SK-N-SH (cell line): ENCODE data around the gene SCYGR5. TPM values are rescaled to one million over a fixed set of nuclear protein-coding genes. Genes with fewer than 3 reads are reported as not detected.

Experiments used
- CTCF ChIA-PET: fragments of 300-600, 350-600 bp; formaldehyde crosslinking; extraction: SDS; loops from one replicate; lab custom pipeline; 2021; lab: Yijun Ruan, JAX
- POLR2A ChIA-PET: fragments of 350-600 bp; sonication (Branson Sonifier 250); formaldehyde crosslinking; extraction: SDS; loops from one replicate; lab custom pipeline; 2020; ENCODE audit warnings: antibody characterized with exemption, inconsistent platforms; lab: Yijun Ruan, JAX
- DNase-seq: peaks from one replicate; pipeline ENCODE4 v3.0.0; 2012
- H2AFZ ChIP-seq: fragments of 200-600 bp; sonication (generic); 2 replicates; pipeline ENCODE4 v1.8.1; 2016; ENCODE audit warnings: antibody characterized with exemption, mild to moderate bottlenecking, low read depth
- H3F3A ChIP-seq: fragments of 200-600 bp; sonication (generic); replicated peaks from 2 replicates; pipeline ENCODE3; 2016; ENCODE audit warnings: antibody characterized with exemption, mild to moderate bottlenecking; ENCODE audit not compliant: insufficient read depth
- H3K27ac ChIP-seq, 2 experiments: fragments of 200-500 bp in 1 of 2; fragments of 200-600 bp in 1 of 2; sonication (Bioruptor generic) in 1 of 2; sonication (generic), shearing (Covaris generic) in 1 of 2; 2 replicates each; pipeline versions ENCODE4 v1.5.1 to v1.6.1; 2014 to 2016; ENCODE audit warnings: low read depth in 2 of 2, inconsistent platforms in 1 of 2, low read length in 1 of 2, mild to moderate bottlenecking in 1 of 2, mixed read lengths in 1 of 2
- H3K27me3 ChIP-seq: fragments of 200-600 bp; sonication (generic), shearing (Covaris generic); 2 replicates; pipeline ENCODE4 v1.6.1; 2016; ENCODE audit warnings: mixed run types; ENCODE audit not compliant: insufficient read depth
- H3K36me3 ChIP-seq, 2 experiments: fragments of 200-500 bp in 1 of 2; fragments of 200-600 bp in 1 of 2; sonication (Bioruptor generic) in 1 of 2; sonication (generic) in 1 of 2; replicated peaks in 1 of 2; 2 replicates each; pipeline versions ENCODE3 to v1.5.1; 2014 to 2016; ENCODE audit warnings: low read length in 1 of 2, mild to moderate bottlenecking in 1 of 2; ENCODE audit not compliant: insufficient read depth in 2 of 2, control insufficient read depth in 1 of 2
- H3K4me1 ChIP-seq, 2 experiments: fragments of 200-500 bp in 1 of 2; fragments of 200-600 bp in 1 of 2; sonication (Bioruptor generic) in 1 of 2; sonication (generic), shearing (Covaris generic) in 1 of 2; 2 replicates each; pipeline versions ENCODE4 v1.5.1 to v1.6.1; 2014 to 2016; ENCODE audit warnings: low read depth in 1 of 2, low read length in 1 of 2, mixed run types in 1 of 2; ENCODE audit not compliant: insufficient read depth in 2 of 2, control insufficient read depth in 1 of 2
- H3K4me2 ChIP-seq: fragments of 200-600 bp; sonication (generic), shearing (Covaris generic); 2 replicates; pipeline ENCODE4 v1.6.1; 2017; ENCODE audit warnings: mixed run types
- H3K4me3 ChIP-seq, 2 experiments: fragments of 200-500 bp in 1 of 2; fragments of 200-600 bp in 1 of 2; sonication (Bioruptor generic) in 1 of 2; sonication (generic), shearing (Covaris generic) in 1 of 2; 2 replicates each; pipeline versions ENCODE4 v1.5.1 to v1.8.1; 2014 to 2016; ENCODE audit warnings: low read depth in 2 of 2, inconsistent platforms in 1 of 2, low read length in 1 of 2, mild to moderate bottlenecking in 1 of 2, mixed read lengths in 1 of 2, moderate library complexity in 1 of 2
- H3K79me2 ChIP-seq: fragments of 200-600 bp; sonication (generic); 2 replicates; pipeline ENCODE4 v1.8.1; 2017; ENCODE audit warnings: mild to moderate bottlenecking; ENCODE audit not compliant: insufficient read depth
- H3K9ac ChIP-seq: fragments of 200-600 bp; sonication (generic); 2 replicates; pipeline ENCODE4 v1.6.1; 2017; ENCODE audit warnings: mixed run types
- H3K9me2 ChIP-seq: fragments of 200-600 bp; sonication (generic); 2 replicates; pipeline ENCODE4 v1.6.1; 2017; ENCODE audit warnings: mixed run types
- H3K9me3 ChIP-seq: fragments of 200-600 bp; sonication (generic); 2 replicates; pipeline ENCODE4 v1.6.1; 2017; ENCODE audit warnings: mixed run types, mild to moderate bottlenecking, moderate library complexity
- H4K20me1 ChIP-seq: fragments of 200-600 bp; sonication (generic); 2 replicates; pipeline ENCODE4 v1.6.1; 2017; ENCODE audit warnings: mild to moderate bottlenecking, mixed run types; ENCODE audit not compliant: insufficient read depth
- CHD2 ChIP-seq: fragments of 150-350 bp; IDR thresholded peaks from 2 replicates; pipeline ENCODE4 v1.6.1; 2018; ENCODE audit warnings: low read length; ENCODE audit not compliant: partially characterized antibody
- EP300 ChIP-seq, 2 experiments: IDR thresholded peaks; 2 replicates each; pipeline versions ENCODE4 v1.4.0 to v1.6.1; 2012; ENCODE audit warnings: borderline replicate concordance in 1 of 2, low read depth in 1 of 2, low read length in 1 of 2
- EZH2phosphoT487 ChIP-seq: fragments of 200-600 bp; sonication (generic); IDR thresholded peaks from 2 replicates; pipeline ENCODE4 v1.6.1; 2017; ENCODE audit warnings: low read depth, mixed run types, mild to moderate bottlenecking, antibody characterized with exemption, moderate library complexity, borderline replicate concordance
- FOSL2 ChIP-seq: IDR thresholded peaks from 2 replicates; pipeline ENCODE4 v1.4.0; 2012; ENCODE audit warnings: low read depth, mild to moderate bottlenecking, moderate library complexity, borderline replicate concordance
- GABPA ChIP-seq: IDR thresholded peaks from 2 replicates; pipeline ENCODE4 v1.4.0; 2012; ENCODE audit warnings: low read depth, mild to moderate bottlenecking
- MEF2A ChIP-seq: IDR thresholded peaks from 2 replicates; pipeline ENCODE4 v1.4.0; 2012; ENCODE audit warnings: low read depth, borderline replicate concordance
- NFIC ChIP-seq: IDR thresholded peaks from 2 replicates; pipeline ENCODE4 v1.4.0; 2012; ENCODE audit warnings: borderline replicate concordance
- NRF1 ChIP-seq: IDR thresholded peaks from 2 replicates; pipeline ENCODE4 v1.6.1; 2012; ENCODE audit warnings: low read depth, mild to moderate bottlenecking, low read length
- POLR2AphosphoS5 ChIP-seq: IDR thresholded peaks from 2 replicates; pipeline ENCODE4 v1.6.1; 2012; ENCODE audit warnings: low read depth, low read length
- RAD21 ChIP-seq: IDR thresholded peaks from 2 replicates; pipeline ENCODE4 v1.6.1; 2012; ENCODE audit warnings: mild to moderate bottlenecking, low read length
- RFX5 ChIP-seq: IDR thresholded peaks from 2 replicates; pipeline ENCODE4 v1.6.1; 2012; ENCODE audit warnings: mild to moderate bottlenecking, improper control_type of control experiment, low read length
- TAF1 ChIP-seq: IDR thresholded peaks from 2 replicates; pipeline ENCODE4 v1.6.1; 2012; ENCODE audit warnings: low read depth, mild to moderate bottlenecking, low read length, moderate library complexity, borderline replicate concordance
- YY1 ChIP-seq: IDR thresholded peaks from 2 replicates; pipeline ENCODE4 v1.4.0; 2012; ENCODE audit warnings: low read depth, mild to moderate bottlenecking
- WGBS: methylation state at CpG from one replicate; pipeline ENCODE4 v1.1.6; 2017; ENCODE audit warnings: low lambda C conversion rate; 5-methylcytosine and 5-hydroxymethylcytosine counted together
- polyA plus RNA-seq, 3 experiments: library from polyadenylated mRNA; depleted of rRNA; stranded (reverse); fragments of >200 nt; gene quantifications; 2 replicates each; pipeline ENCODE4 v1.2.3, GENCODE V29; 2012
- TF ChIP-seq, protein P1 (sequence below): IDR thresholded peaks from 2 replicates; pipeline ENCODE4 v1.4.0; 2012; ENCODE audit warnings: low read depth
- TF ChIP-seq, protein P2 (sequence below): IDR thresholded peaks from 2 replicates; pipeline ENCODE4; 2012
- TF ChIP-seq, protein P3 (sequence below): fragments of 200-600 bp; sonication (generic); IDR thresholded peaks from 2 replicates; pipeline ENCODE4 v1.6.1; 2017; ENCODE audit warnings: antibody characterized with exemption, mild to moderate bottlenecking, moderate library complexity

Gene SCYGR5
- polyA plus RNA-seq, 1 of the 3 experiments (the other 2 are of a cell fraction) = not detected

DNA sequence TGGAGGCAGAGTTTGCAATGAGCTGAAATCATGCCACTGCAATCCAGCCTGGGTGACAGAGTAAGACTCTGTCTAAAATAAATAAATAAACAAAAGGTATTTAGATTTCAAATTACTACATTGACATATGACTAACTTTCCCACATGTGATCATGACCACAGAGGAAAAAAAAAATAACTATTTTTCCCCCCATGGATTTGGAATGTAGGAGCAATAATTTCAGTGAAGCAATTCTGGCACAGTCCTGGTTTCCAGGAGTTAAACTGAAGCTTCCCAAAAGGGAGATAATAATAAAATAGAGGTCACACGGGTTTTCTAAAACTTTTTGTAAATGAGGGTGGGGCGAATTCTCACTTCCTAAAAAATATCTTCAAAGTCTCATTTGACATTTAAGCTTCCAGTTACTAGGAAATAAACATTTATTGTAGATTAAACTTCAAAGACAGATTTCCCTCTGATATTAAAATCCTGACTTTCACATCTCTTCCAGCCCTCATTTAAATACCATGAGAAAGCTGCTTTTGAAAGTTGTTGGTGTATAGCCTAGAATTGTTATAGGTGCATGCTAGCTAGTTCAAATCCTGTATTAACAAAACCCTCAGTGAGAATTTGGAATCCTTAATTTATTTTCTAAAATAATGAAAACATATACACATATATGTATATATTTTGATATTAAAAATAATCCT, 30.5 kb downstream of the SCYGR5 start:
- CTCF ChIA-PET = no interaction called here
- no peak for TF ChIP-seq CHD2
- TF ChIP-seq, protein P1, sequence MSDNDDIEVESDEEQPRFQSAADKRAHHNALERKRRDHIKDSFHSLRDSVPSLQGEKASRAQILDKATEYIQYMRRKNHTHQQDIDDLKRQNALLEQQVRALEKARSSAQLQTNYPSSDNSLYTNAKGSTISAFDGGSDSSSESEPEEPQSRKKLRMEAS = no peak
- no peak for TF ChIP-seq EZH2phosphoT487
- no peak for TF ChIP-seq MEF2A
- no peak for TF ChIP-seq FOSL2
- TF ChIP-seq POLR2AphosphoS5 = no peak
- no peak for TF ChIP-seq GABPA
- TF ChIP-seq, protein P2, sequence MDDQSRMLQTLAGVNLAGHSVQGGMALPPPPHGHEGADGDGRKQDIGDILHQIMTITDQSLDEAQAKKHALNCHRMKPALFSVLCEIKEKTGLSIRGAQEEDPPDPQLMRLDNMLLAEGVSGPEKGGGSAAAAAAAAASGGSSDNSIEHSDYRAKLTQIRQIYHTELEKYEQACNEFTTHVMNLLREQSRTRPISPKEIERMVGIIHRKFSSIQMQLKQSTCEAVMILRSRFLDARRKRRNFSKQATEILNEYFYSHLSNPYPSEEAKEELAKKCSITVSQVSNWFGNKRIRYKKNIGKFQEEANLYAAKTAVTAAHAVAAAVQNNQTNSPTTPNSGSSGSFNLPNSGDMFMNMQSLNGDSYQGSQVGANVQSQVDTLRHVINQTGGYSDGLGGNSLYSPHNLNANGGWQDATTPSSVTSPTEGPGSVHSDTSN = no peak
- TF ChIP-seq, protein P3, sequence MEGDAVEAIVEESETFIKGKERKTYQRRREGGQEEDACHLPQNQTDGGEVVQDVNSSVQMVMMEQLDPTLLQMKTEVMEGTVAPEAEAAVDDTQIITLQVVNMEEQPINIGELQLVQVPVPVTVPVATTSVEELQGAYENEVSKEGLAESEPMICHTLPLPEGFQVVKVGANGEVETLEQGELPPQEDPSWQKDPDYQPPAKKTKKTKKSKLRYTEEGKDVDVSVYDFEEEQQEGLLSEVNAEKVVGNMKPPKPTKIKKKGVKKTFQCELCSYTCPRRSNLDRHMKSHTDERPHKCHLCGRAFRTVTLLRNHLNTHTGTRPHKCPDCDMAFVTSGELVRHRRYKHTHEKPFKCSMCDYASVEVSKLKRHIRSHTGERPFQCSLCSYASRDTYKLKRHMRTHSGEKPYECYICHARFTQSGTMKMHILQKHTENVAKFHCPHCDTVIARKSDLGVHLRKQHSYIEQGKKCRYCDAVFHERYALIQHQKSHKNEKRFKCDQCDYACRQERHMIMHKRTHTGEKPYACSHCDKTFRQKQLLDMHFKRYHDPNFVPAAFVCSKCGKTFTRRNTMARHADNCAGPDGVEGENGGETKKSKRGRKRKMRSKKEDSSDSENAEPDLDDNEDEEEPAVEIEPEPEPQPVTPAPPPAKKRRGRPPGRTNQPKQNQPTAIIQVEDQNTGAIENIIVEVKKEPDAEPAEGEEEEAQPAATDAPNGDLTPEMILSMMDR = no peak
- TF ChIP-seq TAF1 = no peak
- no peak for TF ChIP-seq NRF1
- TF ChIP-seq RFX5 = no peak
- no peak for TF ChIP-seq YY1
- no peak for TF ChIP-seq EP300 (IDR thresholded peaks at IDR 0.05; ENCODE audit: borderline replicate concordance in 1 of 2, low read depth in 1 of 2, low read length in 1 of 2)
- TF ChIP-seq RAD21 = no peak
- no peak for TF ChIP-seq NFIC
- Histone ChIP-seq H3F3A (no peaks in the 10 kb centered on the region), H3K36me3 (no peaks in the 10 kb centered on the region), H3K4me2 (no peak overlapping the region), H2AFZ (no peak overlapping the region), H3K4me1 (no peaks in the 10 kb centered on the region), H4K20me1 (no peaks in the 10 kb centered on the region), H3K4me3 (no peak overlapping the region), H3K9me2 (no peaks in the 10 kb centered on the region), H3K9ac (no peak overlapping the region), H3K79me2 (no peaks in the 10 kb centered on the region), H3K9me3 (no peaks in the 10 kb centered on the region), H3K27ac (no peak overlapping the region), H3K27me3 (no peaks in the 10 kb centered on the region; the same call in 1 of the 2 replicates)
- POLR2A ChIA-PET = no interaction called here
- WGBS = 13% methylated on average over 2 of the region's 2 CpGs
- no peak for DNase-seq
